GM12875 (cell line): Measurements from ENCODE around the gene ZNF710.

Experiments
- H3K4me3 ChIP-seq: one replicate; pipeline ENCODE4 v1.5.1; 2011; ENCODE audit warnings: low read depth, low read length, control low read depth
- CTCF ChIP-seq: IDR thresholded peaks from 2 replicates; pipeline ENCODE4 v1.5.1; 2011; ENCODE audit warnings: low read depth, mild to moderate bottlenecking, control low read depth, inconsistent platforms, low read length, moderate library complexity, borderline replicate concordance; ENCODE audit not compliant: insufficient read depth

Gene ZNF710

GRCh38 chr15:90087454-90088154, 86.5 kb downstream of the ZNF710 start:
- TF ChIP-seq CTCF: peak; percentile 36; the same call in 1 of the 2 replicates
- no peak overlapping the region for H3K4me3 ChIP-seq

- no peak for TF ChIP-seq CTCF
- no peak overlapping the region for H3K4me3 ChIP-seq
Observed at GRCh38 chr15:90090226-90090848, 89.2 kb downstream of the ZNF710 start.

- no peak overlapping the region for H3K4me3 ChIP-seq
- TF ChIP-seq CTCF: no peak
Observed at GRCh38 chr15:90091156-90091931, 90.2 kb downstream of the ZNF710 start.

GRCh38 chr15:90095521-90095959, 94.4 kb downstream of the ZNF710 start:
- no peak for TF ChIP-seq CTCF
- no peak overlapping the region for H3K4me3 ChIP-seq

- no peak overlapping the region for H3K4me3 ChIP-seq
- TF ChIP-seq CTCF: no peak
Observed at GRCh38 chr15:90097475-90097874, 96.4 kb downstream of the ZNF710 start.

GRCh38 chr15:90099072-90099867, 98.1 kb downstream of the ZNF710 start:
- H3K4me3 ChIP-seq: peak overlapping the region; percentile 1
- no peak for TF ChIP-seq CTCF
